Measurements from ENCODE around the gene NT5C1B.

Gene NT5C1B

GRCh38 chr2:18548621-18549020, 40.7 kb downstream of the NT5C1B start:
- no peak for DNase-seq

- DNase-seq: no peak
Measured at GRCh38 chr2:18546567-18546966, 42.8 kb downstream of the NT5C1B start.

- DNase-seq: no peak
Measured at GRCh38 chr2:18545384-18545783, 44.0 kb downstream of the NT5C1B start.

DNA sequence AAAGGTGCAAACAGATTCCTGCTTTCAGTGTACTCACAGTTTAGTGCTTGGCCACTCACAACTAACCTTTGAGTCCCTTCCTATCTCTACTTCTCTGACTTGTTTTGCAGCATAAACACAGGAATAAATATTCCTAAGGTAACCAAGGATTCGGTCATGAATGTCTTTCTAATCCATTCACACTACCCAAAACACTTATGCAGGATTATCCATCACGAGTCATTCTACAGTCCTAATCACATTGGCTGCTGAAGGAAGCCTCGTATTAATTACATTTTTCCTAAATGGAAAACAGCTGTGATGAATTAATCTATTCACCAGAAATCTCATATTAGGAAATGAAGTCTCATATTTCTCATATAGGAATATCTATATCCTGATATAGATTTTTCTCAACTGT, 45.2 kb downstream of the NT5C1B start:
- no peak for DNase-seq

GRCh38 chr2:18540872-18541271, 48.5 kb downstream of the NT5C1B start:
- DNase-seq: no peak

- DNase-seq: no peak
Measured at GRCh38 chr2:18536697-18537096, 52.7 kb downstream of the NT5C1B start.

GRCh38 chr2:18536100-18536499, 53.3 kb downstream of the NT5C1B start:
- no peak for DNase-seq

DNA sequence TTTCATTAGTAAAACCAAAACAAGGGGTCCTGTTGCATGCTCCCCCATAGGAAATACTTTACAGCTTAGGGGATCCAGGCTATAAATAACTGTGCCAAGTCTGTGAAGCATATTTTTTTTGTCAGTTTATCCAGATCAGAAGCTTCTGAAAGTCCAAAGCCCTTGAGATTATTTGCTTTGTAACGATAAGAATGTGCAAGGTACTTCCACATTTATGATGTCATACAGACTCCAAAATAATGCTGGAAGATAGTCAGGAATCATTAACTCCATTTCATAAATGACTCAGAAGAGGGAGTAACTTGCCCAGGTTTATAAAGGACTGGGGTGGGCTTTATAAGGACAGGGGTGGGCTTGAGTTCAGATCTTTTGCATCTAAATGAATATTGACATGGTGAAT, 58.2 kb downstream of the NT5C1B start:
- DNase-seq: no peak

- no peak for DNase-seq
Measured at GRCh38 chr2:18527822-18528221, 61.5 kb downstream of the NT5C1B start.

DNA sequence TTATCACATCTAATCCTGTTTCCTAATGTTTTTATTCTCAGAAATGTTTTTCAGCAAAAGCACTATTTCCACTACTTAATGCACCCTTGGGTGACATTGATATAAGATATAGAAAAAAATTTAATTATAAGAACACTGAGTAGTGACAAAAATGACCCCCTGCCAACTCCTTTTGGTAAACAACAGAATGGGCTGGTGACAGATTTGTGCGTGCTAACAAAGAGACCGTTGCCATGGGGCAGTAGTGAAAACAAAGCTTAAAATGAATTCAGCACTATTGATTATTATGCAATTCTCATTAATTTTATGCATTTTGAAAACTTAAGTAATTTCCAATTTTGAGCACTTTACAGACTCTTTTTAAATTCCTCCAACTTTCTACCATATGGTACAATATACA, 62.0 kb downstream of the NT5C1B start:
- DNase-seq: no peak

GRCh38 chr2:18526429-18526828, 62.9 kb downstream of the NT5C1B start:
- DNase-seq: no peak

DNA sequence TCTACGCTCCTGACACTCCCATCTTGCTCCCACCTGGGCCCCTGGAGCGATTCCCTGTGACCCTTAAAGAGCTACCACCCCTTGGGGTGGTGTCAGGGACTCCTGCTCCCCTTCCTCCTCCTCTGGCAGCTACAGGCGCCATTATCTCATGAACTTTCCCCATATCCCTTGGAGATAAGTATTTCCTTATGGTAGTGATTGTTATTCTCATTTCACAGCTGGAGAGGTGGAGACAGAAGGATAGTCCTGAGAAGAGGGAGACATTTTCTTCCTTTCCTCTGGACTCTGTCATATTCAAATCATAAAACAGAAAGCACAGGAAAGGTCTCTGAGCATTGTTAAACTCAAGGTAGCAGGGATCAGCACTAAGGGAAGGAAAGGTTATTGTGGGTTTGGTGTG, 63.5 kb downstream of the NT5C1B start:
- DNase-seq: no peak

GRCh38 chr2:18525236-18525635, 64.1 kb downstream of the NT5C1B start:
- no peak for DNase-seq

- DNase-seq: no peak
Measured at GRCh38 chr2:18522484-18523146, 66.8 kb downstream of the NT5C1B start.

- peak; percentile 75 for DNase-seq
Measured at GRCh38 chr2:18520451-18521425, 68.6 kb downstream of the NT5C1B start.

DNA sequence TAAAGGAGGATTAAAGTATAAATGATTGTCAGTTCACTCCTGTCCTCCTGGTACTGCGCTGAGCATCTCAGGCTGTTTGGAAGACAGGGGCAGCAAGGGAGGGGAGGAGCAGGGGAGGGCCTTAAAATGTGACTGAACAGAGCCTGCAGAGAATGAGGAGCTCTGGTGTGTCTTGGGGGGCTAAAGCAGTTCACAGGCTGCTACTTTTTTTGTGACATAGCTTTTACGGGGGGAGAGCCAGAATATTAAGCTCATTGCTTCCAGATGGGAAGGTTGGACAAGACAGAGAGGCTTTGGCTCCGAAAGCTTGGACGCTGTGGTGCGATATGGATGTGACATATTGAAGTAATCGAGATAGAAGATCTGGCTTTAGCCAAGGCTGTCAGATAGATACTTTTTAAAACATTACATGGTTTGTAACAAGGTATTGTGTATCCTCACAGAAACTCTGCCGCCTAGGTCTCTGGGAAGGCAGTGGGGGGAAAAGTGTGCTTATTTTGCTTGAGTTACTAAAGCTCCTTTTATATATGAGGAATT, 69.4 kb downstream of the NT5C1B start:
- no peak for DNase-seq

- no peak for DNase-seq
Measured at GRCh38 chr2:18518116-18519111, 71.0 kb downstream of the NT5C1B start.

- no peak for DNase-seq
Measured at GRCh38 chr2:18517386-18517785, 72.0 kb downstream of the NT5C1B start.

DNA sequence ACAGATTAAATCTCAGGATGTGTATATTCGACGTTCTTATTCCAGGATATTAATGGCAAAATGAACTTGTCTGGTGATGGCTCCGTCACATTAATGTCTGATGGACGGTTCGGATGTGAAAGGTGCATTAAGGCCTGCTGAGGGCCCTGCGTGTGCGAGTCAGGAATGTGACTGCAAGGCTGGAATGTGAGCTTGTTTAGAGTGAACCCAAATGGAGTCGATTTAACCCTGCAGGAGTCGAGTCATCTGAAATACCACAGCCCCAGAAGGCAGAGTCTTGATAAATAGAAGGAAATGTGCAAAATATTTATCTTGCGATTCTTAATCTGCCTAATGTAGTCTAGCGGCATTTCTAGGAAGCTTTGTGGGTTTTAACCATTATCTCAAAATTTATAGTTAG, 73.3 kb downstream of the NT5C1B start:
- DNase-seq: no peak

- DNase-seq: no peak
Measured at GRCh38 chr2:18514526-18515461, 74.6 kb downstream of the NT5C1B start.
